HCT116 (cell line): ENCODE results near the gene STK39. TPM values are rescaled to one million over a fixed set of nuclear protein-coding genes. Genes with fewer than 3 reads are reported as not detected.

ENCODE experiments used
- ATAC-seq: fragments of 200-7000 bp; cut with Tn5 transposase; 2 replicates; pipeline ENCODE4 v1.9.1; 2020; ENCODE audit warnings: mild to moderate bottlenecking, moderate library complexity
- BruUV-seq: library from RNA; stranded (reverse); fragments of 400-500 nt; replicated peaks from 2 replicates; lab custom pipeline; 2021; lab: Mats Ljungman, UMichigan
- CTCF ChIA-PET: fragments of 300-600 bp; sonication (Branson Sonifier 250); formaldehyde crosslinking; loops from one replicate; lab custom pipeline; 2021; ENCODE audit warnings: antibody characterized with exemption; lab: Charles Lee
- POLR2A ChIA-PET: fragments of 300-600, 350-600 bp; sonication (Branson Sonifier 250); formaldehyde crosslinking; loops from one replicate; lab custom pipeline; 2021; ENCODE audit warnings: antibody characterized with exemption; lab: Charles Lee
- RAD21 ChIA-PET, 2 experiments: fragments of 300-600 bp; sonication (Branson Sonifier 250); formaldehyde crosslinking; loops; one replicate each; lab custom pipeline; 2023; ENCODE audit warnings: low total read pairs in 2 of 2; ENCODE audit not compliant: uncharacterized antibody in 2 of 2, unreplicated experiment in 2 of 2, low non-redundant PET in 1 of 2; lab: Charles Lee
- DNase-seq: peaks from one replicate; pipeline ENCODE4 v3.0.0-alpha.2; 2010; ENCODE audit warnings: low read depth, low spot score
- H2AFZ ChIP-seq: fragments of 200-600 bp; shearing (Covaris generic), sonication (generic); 2 replicates; pipeline ENCODE4 v1.6.1; 2017; ENCODE audit warnings: low read depth, mixed run types, mixed read lengths, antibody characterized with exemption, low read length; ENCODE audit not compliant: poor library complexity, severe bottlenecking
- H3K27ac ChIP-seq: 2 replicates; pipeline ENCODE4 v1.5.1; 2012; ENCODE audit warnings: low read depth, low read length
- H3K27me3 ChIP-seq: fragments of 200-600 bp; sonication (generic); 2 replicates; pipeline ENCODE4 v1.6.1; 2016; ENCODE audit warnings: mixed run types, low read length, mixed read lengths; ENCODE audit not compliant: insufficient read depth
- H3K36me3 ChIP-seq, 2 experiments: fragments of 200-500 bp in 1 of 2; fragments of 200-600 bp in 1 of 2; sonication (Bioruptor generic) in 1 of 2; sonication (generic) in 1 of 2; 2 replicates each; pipeline versions ENCODE4 v1.5.1 to v1.6.1; 2014 to 2016; ENCODE audit warnings: low read length in 2 of 2, inconsistent platforms in 1 of 2, mixed read lengths in 1 of 2, mixed run types in 1 of 2; ENCODE audit not compliant: insufficient read depth in 2 of 2, control insufficient read depth in 1 of 2
- H3K4me1 ChIP-seq, 2 experiments: fragments of 200-600 bp in 1 of 2; sonication (generic) in 1 of 2; 2 replicates each; pipeline versions ENCODE4 v1.5.1 to v1.6.1; 2012 to 2017; ENCODE audit warnings: low read length in 2 of 2, inconsistent platforms in 1 of 2, mild to moderate bottlenecking in 1 of 2, mixed read lengths in 1 of 2, mixed run types in 1 of 2, moderate library complexity in 1 of 2; ENCODE audit not compliant: insufficient read depth in 2 of 2, control insufficient read depth in 1 of 2
- H3K4me2 ChIP-seq: fragments of 200-600 bp; sonication (generic); 2 replicates; pipeline ENCODE4 v1.6.1; 2017; ENCODE audit warnings: mixed run types, low read length, mixed read lengths
- H3K4me3 ChIP-seq, 2 experiments: fragments of 200-600 bp in 1 of 2; sonication (generic) in 1 of 2; replicated peaks in 1 of 2; 2 replicates each; pipeline ENCODE4 v1.5.1; 2011 to 2016; ENCODE audit warnings: low read length in 2 of 2, control low read depth in 1 of 2, low read depth in 1 of 2, mild to moderate bottlenecking in 1 of 2, mixed read lengths in 1 of 2, mixed run types in 1 of 2
- H3K79me2 ChIP-seq: fragments of 200-600 bp; sonication (generic); 2 replicates; pipeline ENCODE4 v1.6.1; 2017; ENCODE audit warnings: mild to moderate bottlenecking, mixed run types, low read length, moderate library complexity, mixed read lengths; ENCODE audit not compliant: insufficient read depth
- H3K9ac ChIP-seq: fragments of 200-600 bp; sonication (generic); 2 replicates; pipeline ENCODE4 v1.6.1; 2016; ENCODE audit warnings: low read length, mixed read lengths
- H3K9me2 ChIP-seq: fragments of 200-600 bp; sonication (generic), shearing (Covaris generic); 2 replicates; pipeline ENCODE4 v1.6.1; 2017; ENCODE audit warnings: mixed run types, mild to moderate bottlenecking, moderate library complexity; ENCODE audit not compliant: insufficient read depth
- H3K9me3 ChIP-seq, 2 experiments: fragments of 200-500 bp in 1 of 2; fragments of 200-600 bp in 1 of 2; sonication (Bioruptor generic) in 1 of 2; sonication (generic) in 1 of 2; 2 replicates each; pipeline ENCODE4 v1.6.1; 2014 to 2017; ENCODE audit warnings: low read length in 2 of 2, mixed read lengths in 2 of 2, inconsistent platforms in 1 of 2, low read depth in 1 of 2, mild to moderate bottlenecking in 1 of 2, mixed run types in 1 of 2, moderate library complexity in 1 of 2; ENCODE audit not compliant: control insufficient read depth in 1 of 2, insufficient read depth in 1 of 2
- H4K20me1 ChIP-seq: fragments of 200-600 bp; sonication (generic), shearing (Covaris generic); 2 replicates; pipeline ENCODE4 v1.6.1; 2017; ENCODE audit warnings: mixed run types, mild to moderate bottlenecking, moderate library complexity; ENCODE audit not compliant: insufficient read depth
- CBX3 ChIP-seq: IDR thresholded peaks from 2 replicates; pipeline ENCODE4 v1.6.1; 2012; ENCODE audit warnings: low read depth
- CEBPB ChIP-seq: IDR thresholded peaks from 2 replicates; pipeline ENCODE4 v1.6.1; 2012; ENCODE audit warnings: low read depth
- EGR1 ChIP-seq: IDR thresholded peaks from 2 replicates; pipeline ENCODE4 v1.6.1; 2012; ENCODE audit warnings: low read depth
- ELF1 ChIP-seq: IDR thresholded peaks from 2 replicates; pipeline ENCODE4 v1.6.1; 2012; ENCODE audit warnings: low read depth, borderline replicate concordance
- EZH2phosphoT487 ChIP-seq: fragments of 200-600 bp; IDR thresholded peaks from 2 replicates; pipeline ENCODE4 v1.6.1; 2018; ENCODE audit warnings: antibody characterized with exemption, borderline replicate concordance
- FOSL1 ChIP-seq: IDR thresholded peaks from 2 replicates; pipeline ENCODE4 v1.6.1; 2012; ENCODE audit warnings: low read depth
- JUND ChIP-seq: IDR thresholded peaks from 2 replicates; pipeline ENCODE4 v1.6.1; 2012
- POLR2A ChIP-seq: IDR thresholded peaks from 2 replicates; pipeline ENCODE4 v1.7.0; 2011; ENCODE audit warnings: borderline replicate concordance; ENCODE audit not compliant: insufficient read depth, insufficient read length; ENCODE audit errors: extremely low read depth
- SRF ChIP-seq: IDR thresholded peaks from 2 replicates; pipeline ENCODE4 v1.6.1; 2012; ENCODE audit warnings: low read depth
- TCF7L2 ChIP-seq: IDR thresholded peaks from 2 replicates; pipeline ENCODE4 v1.7.0; 2011; ENCODE audit warnings: borderline replicate concordance, inconsistent platforms; ENCODE audit not compliant: insufficient read depth, insufficient read length; ENCODE audit errors: extremely low read depth
- YY1 ChIP-seq: IDR thresholded peaks from 2 replicates; pipeline ENCODE4 v1.6.1; 2011; ENCODE audit warnings: low read length, low read depth, moderate library complexity, mild to moderate bottlenecking; ENCODE audit not compliant: insufficient replicate concordance; ENCODE audit errors: extremely low read depth
- ZFX ChIP-seq: fragments of 450-650 bp; IDR thresholded peaks from 2 replicates; pipeline ENCODE4 v1.6.1; 2017
- ZNF274 ChIP-seq: fragments of 200-500 bp; sonication (Bioruptor generic); IDR thresholded peaks from 2 replicates; pipeline ENCODE4 v1.6.1; 2014; ENCODE audit warnings: mild to moderate bottlenecking, low read depth, low read length, inconsistent platforms
- intact Hi-C: fragments of 100-400 bp; cut with micrococcal nuclease; formaldehyde crosslinking; loops from 2 replicates; pipeline ENCODE4 v1.10.0; 2022
- total RNA-seq: library from RNA; stranded (reverse); gene quantifications from one replicate; pipeline ENCODE4 v1.2.1, GENCODE V29; 2021; ENCODE audit not compliant: unreplicated experiment
- TF ChIP-seq, protein P1 (sequence below), 3 experiments: fragments of 200-600 bp in 1 of 3; sonication (generic) in 1 of 3; IDR thresholded peaks in 2 of 3; conservative IDR thresholded peaks in 1 of 3; 2 replicates each; pipeline ENCODE4 v1.5.1; 2012 to 2017; ENCODE audit warnings: low read depth in 2 of 3, low read length in 2 of 3, antibody characterized with exemption in 1 of 3, borderline replicate concordance in 1 of 3, control low read depth in 1 of 3, mild to moderate bottlenecking in 1 of 3, mixed read lengths in 1 of 3, mixed run types in 1 of 3, moderate library complexity in 1 of 3; ENCODE audit not compliant: insufficient read depth in 1 of 3
- TF ChIP-seq, protein P2 (sequence below): IDR thresholded peaks from 2 replicates; pipeline ENCODE4 v1.6.1; 2012
- TF ChIP-seq, protein P3 (sequence below): IDR thresholded peaks from 2 replicates; pipeline ENCODE4 v1.6.1; 2012

STK39 gene
- total RNA-seq, 1 experiment from 2014 or later, result 118 TPM

DNA sequence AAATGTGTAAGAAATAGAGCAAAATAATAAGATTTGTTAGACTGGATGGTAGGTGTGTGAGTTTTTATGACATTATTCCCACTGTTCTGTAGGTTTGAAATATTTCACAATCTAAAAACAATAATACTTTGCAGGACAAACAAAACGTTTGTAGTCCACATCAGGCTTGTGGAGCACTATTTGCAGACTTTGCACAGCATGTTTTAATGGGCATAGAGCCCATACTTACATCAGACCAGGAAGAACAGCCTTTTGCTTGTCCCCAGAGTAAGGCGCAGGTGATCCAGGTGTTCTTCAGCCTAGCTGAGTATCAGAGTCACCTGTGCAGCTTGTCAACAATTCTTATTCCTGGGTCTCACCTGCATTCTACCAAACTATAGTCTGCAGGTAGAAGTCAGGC lies 9.1 kb upstream of the STK39 start:
- POLR2A ChIA-PET, result no interaction called here

DNA sequence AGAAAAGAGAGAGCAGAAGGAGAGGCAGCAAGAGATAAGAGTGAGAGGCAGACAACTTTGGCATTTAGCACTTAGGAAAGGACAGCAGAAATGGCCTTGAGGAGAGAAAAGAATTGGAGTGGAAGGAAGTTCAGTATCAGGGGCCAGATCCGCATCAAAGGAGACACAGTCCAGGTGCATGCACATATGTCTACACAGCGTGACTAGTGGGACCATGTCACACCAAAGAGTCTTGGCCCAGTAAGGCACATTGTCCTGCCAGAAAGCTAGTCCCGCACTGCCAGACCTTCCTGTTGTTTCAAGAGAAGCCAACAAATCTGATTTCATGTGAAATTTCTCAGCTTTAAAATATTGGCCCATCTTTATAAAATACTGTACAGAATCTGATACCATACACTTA lies 8.5 kb upstream of the STK39 start:
- no peak overlapping the region for H3K9ac ChIP-seq
- no peak overlapping the region for H2AFZ ChIP-seq
- no peak overlapping the region for H3K4me2 ChIP-seq
- ChIA-PET CTCF (no interaction called here), POLR2A (no interaction called here), RAD21 (no interaction called here)
- peaks cover 10 to 20% of the 10 kb centered on the region in 2 experiments; a peak in 3 of 4 replicates for H3K4me1 ChIP-seq
- H3K9me2 ChIP-seq, result no peaks in the 10 kb centered on the region
- no peak for ATAC-seq
- TF ChIP-seq ZFX (no peak), JUND (no peak), YY1 (no peak), EZH2phosphoT487 (no peak), CBX3 (no peak), ELF1 (no peak), TCF7L2 (no peak), EGR1 (no peak), FOSL1 (no peak), CEBPB (no peak), ZNF274 (no peak), SRF (no peak), POLR2A (no peak)
- TF ChIP-seq, protein P1, sequence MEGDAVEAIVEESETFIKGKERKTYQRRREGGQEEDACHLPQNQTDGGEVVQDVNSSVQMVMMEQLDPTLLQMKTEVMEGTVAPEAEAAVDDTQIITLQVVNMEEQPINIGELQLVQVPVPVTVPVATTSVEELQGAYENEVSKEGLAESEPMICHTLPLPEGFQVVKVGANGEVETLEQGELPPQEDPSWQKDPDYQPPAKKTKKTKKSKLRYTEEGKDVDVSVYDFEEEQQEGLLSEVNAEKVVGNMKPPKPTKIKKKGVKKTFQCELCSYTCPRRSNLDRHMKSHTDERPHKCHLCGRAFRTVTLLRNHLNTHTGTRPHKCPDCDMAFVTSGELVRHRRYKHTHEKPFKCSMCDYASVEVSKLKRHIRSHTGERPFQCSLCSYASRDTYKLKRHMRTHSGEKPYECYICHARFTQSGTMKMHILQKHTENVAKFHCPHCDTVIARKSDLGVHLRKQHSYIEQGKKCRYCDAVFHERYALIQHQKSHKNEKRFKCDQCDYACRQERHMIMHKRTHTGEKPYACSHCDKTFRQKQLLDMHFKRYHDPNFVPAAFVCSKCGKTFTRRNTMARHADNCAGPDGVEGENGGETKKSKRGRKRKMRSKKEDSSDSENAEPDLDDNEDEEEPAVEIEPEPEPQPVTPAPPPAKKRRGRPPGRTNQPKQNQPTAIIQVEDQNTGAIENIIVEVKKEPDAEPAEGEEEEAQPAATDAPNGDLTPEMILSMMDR (IDR thresholded peaks at IDR 0.05 in 2 of 3, conservative IDR thresholded peaks at IDR 0.05 in 1 of 3; ENCODE audit: borderline replicate concordance in 1 of 3, insufficient read depth in 1 of 3, low read depth in 2 of 3, low read length in 2 of 3), result no peak
- TF ChIP-seq, protein P2, sequence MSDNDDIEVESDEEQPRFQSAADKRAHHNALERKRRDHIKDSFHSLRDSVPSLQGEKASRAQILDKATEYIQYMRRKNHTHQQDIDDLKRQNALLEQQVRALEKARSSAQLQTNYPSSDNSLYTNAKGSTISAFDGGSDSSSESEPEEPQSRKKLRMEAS, result no peak
- TF ChIP-seq, protein P3, sequence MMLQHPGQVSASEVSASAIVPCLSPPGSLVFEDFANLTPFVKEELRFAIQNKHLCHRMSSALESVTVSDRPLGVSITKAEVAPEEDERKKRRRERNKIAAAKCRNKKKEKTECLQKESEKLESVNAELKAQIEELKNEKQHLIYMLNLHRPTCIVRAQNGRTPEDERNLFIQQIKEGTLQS, result no peak
- H3K27ac ChIP-seq, result no peak overlapping the region
- no peaks in the 10 kb centered on the region for H4K20me1 ChIP-seq
- no peaks in the 10 kb centered on the region for H3K79me2 ChIP-seq
- DNase-seq, result no peak
- H3K4me3 ChIP-seq, result no peak overlapping the region
- H3K36me3 ChIP-seq, result no peaks in the 10 kb centered on the region
- H3K9me3 ChIP-seq, result peaks cover 0 to 5% of the 10 kb centered on the region in 2 experiments; a peak in 1 of 4 replicates
- intact Hi-C loops, result no loop called here
- H3K27me3 ChIP-seq, result no peaks in the 10 kb centered on the region
- BruUV-seq, result no TSS peak

More for the DNA sequence above, 9.1 kb upstream of the STK39 start:
- no peak overlapping the region for H2AFZ ChIP-seq
- BruUV-seq, result no TSS peak
- H3K27me3 ChIP-seq, result no peaks in the 10 kb centered on the region
- no peak overlapping the region for H3K4me3 ChIP-seq
- H3K9me2 ChIP-seq, result no peaks in the 10 kb centered on the region
- intact Hi-C loops, result no loop called here
- peaks cover 10 to 20% of the 10 kb centered on the region in 2 experiments; a peak in 3 of 4 replicates for H3K4me1 ChIP-seq
- ChIA-PET RAD21 (no interaction called here), CTCF (no interaction called here)
- no peaks in the 10 kb centered on the region for H3K79me2 ChIP-seq
- no peak overlapping the region for H3K9ac ChIP-seq
- H3K27ac ChIP-seq, result no peak overlapping the region
- no peaks in the 10 kb centered on the region for H3K36me3 ChIP-seq
- no peaks in the 10 kb centered on the region for H4K20me1 ChIP-seq
- no peak for DNase-seq
- H3K9me3 ChIP-seq, result peaks cover 0 to 5% of the 10 kb centered on the region in 2 experiments; a peak in 1 of 4 replicates
- no peak for ATAC-seq
- TF ChIP-seq POLR2A, result no peak
- no peak overlapping the region for H3K4me2 ChIP-seq
